KMS-11 (cell line): ENCODE measurements around the gene CORO2A.
"Not testable (repeated sequence)": the region's sequence is repeated elsewhere in the genome, so short reads cannot be mapped to it uniquely, and the experiment has no call there.

Source experiments
- H2AFZ ChIP-seq: fragments of 200-600 bp; sonication (generic); 2 replicates; pipeline ENCODE4 v1.6.1; 2016; ENCODE audit warnings: antibody characterized with exemption, mixed run types, low read depth
- H3K27ac ChIP-seq: fragments of 200-600 bp; sonication (generic); 2 replicates; pipeline ENCODE4 v1.6.1; 2016; ENCODE audit warnings: mild to moderate bottlenecking, mixed run types
- H3K27me3 ChIP-seq: fragments of 200-600 bp; sonication (generic); 2 replicates; pipeline ENCODE4 v1.6.1; 2017; ENCODE audit warnings: mild to moderate bottlenecking, low read depth, mixed run types, moderate library complexity; ENCODE audit not compliant: insufficient read depth
- H3K36me3 ChIP-seq: fragments of 200-600 bp; sonication (generic); 2 replicates; pipeline ENCODE4 v1.6.1; 2017; ENCODE audit warnings: mild to moderate bottlenecking, mixed run types; ENCODE audit not compliant: insufficient read depth
- H3K4me1 ChIP-seq: fragments of 200-600 bp; sonication (generic); 2 replicates; pipeline ENCODE4 v1.6.1; 2016; ENCODE audit warnings: mild to moderate bottlenecking, low read depth, mixed run types; ENCODE audit not compliant: poor library complexity, severe bottlenecking
- H3K4me2 ChIP-seq: fragments of 200-600 bp; sonication (generic); 2 replicates; pipeline ENCODE4 v1.7.0; 2016; ENCODE audit warnings: mild to moderate bottlenecking, mixed run types
- H3K4me3 ChIP-seq: fragments of 200-600 bp; sonication (generic); IDR thresholded peaks from 2 replicates; pipeline ENCODE4 v1.6.1; 2017; ENCODE audit warnings: low read depth, low read length, mixed read lengths; ENCODE audit not compliant: insufficient read depth
- H3K79me2 ChIP-seq: fragments of 200-600 bp; sonication (generic); 2 replicates; pipeline ENCODE4 v1.6.1; 2016; ENCODE audit warnings: low read depth, mixed run types; ENCODE audit not compliant: insufficient read depth
- H3K9ac ChIP-seq: fragments of 200-600 bp; sonication (generic); 2 replicates; pipeline ENCODE4 v1.6.1; 2016; ENCODE audit warnings: mild to moderate bottlenecking, mixed run types
- H4K20me1 ChIP-seq: fragments of 200-600 bp; sonication (generic); 2 replicates; pipeline ENCODE4 v1.6.1; 2016; ENCODE audit warnings: mild to moderate bottlenecking, mixed run types; ENCODE audit not compliant: insufficient read depth
- CTCF ChIP-seq: fragments of 200-600 bp; sonication (generic); conservative IDR thresholded peaks from 2 replicates; pipeline ENCODE4 v1.6.1; 2017; ENCODE audit warnings: low read depth, mild to moderate bottlenecking, antibody characterized with exemption, low read length, moderate library complexity, mixed read lengths

CORO2A gene

GRCh38 chr9:98175762-98176161 is 16.7 kb downstream of the CORO2A start:
- TF ChIP-seq CTCF = no peak
- H3K9ac ChIP-seq = no peak overlapping the region
- H3K4me2 ChIP-seq = no peak overlapping the region
- no peaks in the 10 kb centered on the region for H4K20me1 ChIP-seq
- no peaks in the 10 kb centered on the region for H3K79me2 ChIP-seq
- no peak overlapping the region for H3K27ac ChIP-seq
- no peaks in the 10 kb centered on the region for H3K27me3 ChIP-seq
- no peak overlapping the region for H3K4me3 ChIP-seq
- H2AFZ ChIP-seq = no peak overlapping the region
- H3K4me1 ChIP-seq = no peaks in the 10 kb centered on the region
- H3K36me3 ChIP-seq = no peaks in the 10 kb centered on the region

- H3K4me2 ChIP-seq = no peak overlapping the region
- H3K79me2 ChIP-seq = no peaks in the 10 kb centered on the region
- no peak for TF ChIP-seq CTCF
- no peak overlapping the region for H3K9ac ChIP-seq
- H3K27me3 ChIP-seq = no peaks in the 10 kb centered on the region
- no peaks in the 10 kb centered on the region for H3K36me3 ChIP-seq
- no peak overlapping the region for H3K27ac ChIP-seq
- no peaks in the 10 kb centered on the region for H3K4me1 ChIP-seq
- H3K4me3 ChIP-seq = no peak overlapping the region
- no peaks in the 10 kb centered on the region for H4K20me1 ChIP-seq
- no peak overlapping the region for H2AFZ ChIP-seq
Observed at GRCh38 chr9:98175028-98175569, 17.3 kb downstream of the CORO2A start.

GRCh38 chr9:98174502-98174918 is 17.9 kb downstream of the CORO2A start:
- H2AFZ ChIP-seq, H4K20me1 ChIP-seq, H3K4me2 ChIP-seq, H3K36me3 ChIP-seq, H3K27me3 ChIP-seq, H3K9ac ChIP-seq, H3K4me1 ChIP-seq, H3K27ac ChIP-seq, H3K79me2 ChIP-seq, H3K4me3 ChIP-seq: not testable (repeated sequence)

DNA sequence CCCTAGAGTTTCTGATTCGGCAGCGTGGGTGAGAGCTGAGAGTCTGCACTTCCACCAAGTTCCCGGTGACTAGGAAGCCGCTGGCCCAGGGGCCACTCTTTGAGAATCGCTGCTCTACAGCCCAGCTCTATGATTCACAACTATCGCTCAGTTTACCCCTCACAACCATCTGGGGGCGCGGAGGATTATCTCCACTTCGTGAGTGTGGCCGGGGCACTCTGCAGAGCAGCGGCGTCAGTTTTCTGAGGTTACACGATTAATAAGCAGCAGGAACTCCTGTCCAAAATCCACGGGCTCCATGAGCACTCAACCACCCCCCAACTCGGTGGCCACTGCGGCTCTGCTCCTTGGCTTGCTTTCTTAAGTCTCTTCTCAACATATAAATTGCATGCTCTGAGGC is 19.3 kb downstream of the CORO2A start:
- no peak overlapping the region for H3K4me2 ChIP-seq
- H3K4me1 ChIP-seq = no peaks in the 10 kb centered on the region
- H3K27ac ChIP-seq = no peak overlapping the region

More for the DNA sequence above, 19.3 kb downstream of the CORO2A start:
- no peaks in the 10 kb centered on the region for H3K36me3 ChIP-seq
- H2AFZ ChIP-seq = no peak overlapping the region
- H4K20me1 ChIP-seq = no peaks in the 10 kb centered on the region
- no peak for TF ChIP-seq CTCF
- no peak overlapping the region for H3K9ac ChIP-seq
- no peaks in the 10 kb centered on the region for H3K27me3 ChIP-seq
- no peaks in the 10 kb centered on the region for H3K79me2 ChIP-seq
- H3K4me3 ChIP-seq = no peak overlapping the region
